Measurements from ENCODE around the gene MNT. TPM values are rescaled to one million over a fixed set of nuclear protein-coding genes. Genes with fewer than 3 reads are reported as not detected.

Gene MNT
- polyA plus RNA-seq, 1 donor (not counting 4 experiments of a cell fraction or from before 2014, with no cell fraction given), result 2.0 TPM

DNA sequence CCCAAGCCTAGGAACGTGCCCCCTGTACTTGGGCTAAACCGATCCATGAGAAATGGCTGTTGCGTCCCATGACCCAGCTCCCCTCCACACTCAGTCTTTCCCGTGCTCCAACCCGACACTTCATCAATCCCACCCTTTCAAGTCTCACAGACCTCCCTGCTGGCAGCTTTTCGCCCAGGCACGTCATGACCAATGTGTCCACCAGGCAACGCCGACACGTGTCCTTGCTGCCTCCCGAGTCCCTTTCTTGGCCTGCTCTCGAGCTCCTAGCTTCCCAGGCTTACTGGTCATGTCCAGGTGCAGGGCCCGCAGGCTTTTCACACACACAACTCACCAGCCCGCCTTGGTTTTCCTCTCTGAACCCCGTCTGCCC, 12.2 kb downstream of the MNT start:
- H3K4me1 ChIP-seq (ENCODE audit: control insufficient read depth, extremely low read depth, insufficient read depth, low read length), result peaks cover 4% of the 10 kb centered on the region
- no peak overlapping the region for H2AFZ ChIP-seq (ENCODE audit: control insufficient read depth, low read length)
- no peaks in the 10 kb centered on the region for H3K27me3 ChIP-seq (ENCODE audit: control insufficient read depth, extremely low read depth, insufficient read depth, low read length)
- dilution Hi-C loops (cut with MboI; ENCODE audit: extremely low pct_ligation_motif_present, low sequenced_read_pairs), result no loop called here
- H3K79me2 ChIP-seq (ENCODE audit: control insufficient read depth, insufficient read depth, low read length), result no peaks in the 10 kb centered on the region
- H3K9me3 ChIP-seq (ENCODE audit: control insufficient read depth, low read depth, low read length), result no peaks in the 10 kb centered on the region
- FAIRE-seq (no peak), DNase-seq (ENCODE audit: low read depth, low spot score) (no peak)
- TF ChIP-seq EZH2 (IDR thresholded peaks at IDR 0.05; ENCODE audit: low read length), result no peak
- TF ChIP-seq, protein P1, sequence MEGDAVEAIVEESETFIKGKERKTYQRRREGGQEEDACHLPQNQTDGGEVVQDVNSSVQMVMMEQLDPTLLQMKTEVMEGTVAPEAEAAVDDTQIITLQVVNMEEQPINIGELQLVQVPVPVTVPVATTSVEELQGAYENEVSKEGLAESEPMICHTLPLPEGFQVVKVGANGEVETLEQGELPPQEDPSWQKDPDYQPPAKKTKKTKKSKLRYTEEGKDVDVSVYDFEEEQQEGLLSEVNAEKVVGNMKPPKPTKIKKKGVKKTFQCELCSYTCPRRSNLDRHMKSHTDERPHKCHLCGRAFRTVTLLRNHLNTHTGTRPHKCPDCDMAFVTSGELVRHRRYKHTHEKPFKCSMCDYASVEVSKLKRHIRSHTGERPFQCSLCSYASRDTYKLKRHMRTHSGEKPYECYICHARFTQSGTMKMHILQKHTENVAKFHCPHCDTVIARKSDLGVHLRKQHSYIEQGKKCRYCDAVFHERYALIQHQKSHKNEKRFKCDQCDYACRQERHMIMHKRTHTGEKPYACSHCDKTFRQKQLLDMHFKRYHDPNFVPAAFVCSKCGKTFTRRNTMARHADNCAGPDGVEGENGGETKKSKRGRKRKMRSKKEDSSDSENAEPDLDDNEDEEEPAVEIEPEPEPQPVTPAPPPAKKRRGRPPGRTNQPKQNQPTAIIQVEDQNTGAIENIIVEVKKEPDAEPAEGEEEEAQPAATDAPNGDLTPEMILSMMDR (optimal IDR thresholded peaks at IDR 0.05 in 1 of 3, IDR thresholded peaks at IDR 0.05 in 1 of 3, conservative IDR thresholded peaks at IDR 0.05 in 1 of 3; ENCODE audit: extremely low read depth in 1 of 3, insufficient read depth in 2 of 3, low read length in 3 of 3), result no peak
- no peaks in the 10 kb centered on the region for H4K20me1 ChIP-seq (ENCODE audit: control insufficient read depth, extremely low read depth, insufficient read depth, low read length)
- H3K4me3 ChIP-seq (ENCODE audit: control insufficient read depth in 2 of 3, extremely low read depth in 1 of 3, insufficient read depth in 2 of 3, low read depth in 1 of 3, low read length in 3 of 3), result no peak overlapping the region
- no peak overlapping the region for H3K27ac ChIP-seq (ENCODE audit: control insufficient read depth, insufficient read depth, low read length)
- no peak overlapping the region for H3K9ac ChIP-seq (ENCODE audit: control insufficient read depth, extremely low read depth, insufficient read depth, low read length)
- H3K4me2 ChIP-seq (ENCODE audit: control insufficient read depth, extremely low read depth, insufficient read depth, low read depth, low read length), result no peak overlapping the region
- H3K36me3 ChIP-seq (ENCODE audit: control insufficient read depth in 2 of 2, extremely low read depth in 1 of 2, insufficient read depth in 2 of 2, low read length in 2 of 2), result peaks cover 8 to 20% of the 10 kb centered on the region in 2 experiments
- no peaks in the 10 kb centered on the region for H3K9me1 ChIP-seq (ENCODE audit: control insufficient read depth, extremely low read depth, insufficient read depth, low read length)

DNA sequence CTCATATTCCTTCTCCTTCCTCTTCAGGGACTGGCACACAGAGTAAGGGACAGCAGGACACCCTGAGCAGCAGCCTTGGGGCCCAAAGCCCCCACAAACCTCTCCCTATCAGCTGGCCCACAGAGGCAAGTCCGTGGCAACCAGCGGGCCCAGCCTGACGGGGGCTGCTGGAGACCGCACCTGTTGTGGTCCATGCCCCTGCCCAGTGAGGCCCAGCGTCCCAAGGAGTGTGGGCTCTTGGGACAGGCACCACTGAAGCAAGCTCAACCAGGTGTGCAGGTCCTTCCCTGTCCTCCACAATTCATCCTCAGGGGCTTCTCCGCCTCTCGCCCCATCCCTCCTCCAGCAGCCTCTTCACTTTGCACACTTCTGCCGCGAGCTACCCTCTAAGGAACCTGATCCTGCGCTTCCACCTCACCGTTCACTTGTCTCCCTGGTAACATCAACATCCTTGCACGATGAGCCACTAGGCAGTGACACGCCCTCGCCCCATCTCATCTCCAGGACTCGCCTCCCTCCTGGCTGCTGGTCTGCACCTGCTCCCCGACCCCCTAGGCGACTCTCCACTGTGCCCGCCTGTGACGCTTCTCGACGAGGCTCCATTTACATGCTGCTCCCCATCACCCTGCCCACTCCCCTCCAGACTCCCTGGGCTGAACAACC, 12.7 kb downstream of the MNT start:
- no peaks in the 10 kb centered on the region for H3K9me1 ChIP-seq (ENCODE audit: control insufficient read depth, extremely low read depth, insufficient read depth, low read length)
- peaks cover 10 to 25% of the 10 kb centered on the region in 2 experiments for H3K36me3 ChIP-seq (ENCODE audit: control insufficient read depth in 2 of 2, extremely low read depth in 1 of 2, insufficient read depth in 2 of 2, low read length in 2 of 2)
- H3K4me3 ChIP-seq (ENCODE audit: control insufficient read depth in 2 of 3, extremely low read depth in 1 of 3, insufficient read depth in 2 of 3, low read depth in 1 of 3, low read length in 3 of 3), result no peak overlapping the region
- H3K9ac ChIP-seq (ENCODE audit: control insufficient read depth, extremely low read depth, insufficient read depth, low read length), result no peak overlapping the region
- no peak overlapping the region for H2AFZ ChIP-seq (ENCODE audit: control insufficient read depth, low read length)
- no peak overlapping the region for H3K27ac ChIP-seq (ENCODE audit: control insufficient read depth, insufficient read depth, low read length)
- no peaks in the 10 kb centered on the region for H3K79me2 ChIP-seq (ENCODE audit: control insufficient read depth, insufficient read depth, low read length)
- FAIRE-seq, result no peak
- TF ChIP-seq, protein P1 (optimal IDR thresholded peaks at IDR 0.05 in 1 of 3, IDR thresholded peaks at IDR 0.05 in 1 of 3, conservative IDR thresholded peaks at IDR 0.05 in 1 of 3; ENCODE audit: extremely low read depth in 1 of 3, insufficient read depth in 2 of 3, low read length in 3 of 3), result no peak
- TF ChIP-seq EZH2 (IDR thresholded peaks at IDR 0.05; ENCODE audit: low read length), result no peak
- H3K9me3 ChIP-seq (ENCODE audit: control insufficient read depth, low read depth, low read length), result no peaks in the 10 kb centered on the region
- dilution Hi-C loops (cut with MboI; ENCODE audit: extremely low pct_ligation_motif_present, low sequenced_read_pairs), result no loop called here
- H3K4me2 ChIP-seq (ENCODE audit: control insufficient read depth, extremely low read depth, insufficient read depth, low read depth, low read length), result no peak overlapping the region
- no peaks in the 10 kb centered on the region for H4K20me1 ChIP-seq (ENCODE audit: control insufficient read depth, extremely low read depth, insufficient read depth, low read length)
- no peaks in the 10 kb centered on the region for H3K27me3 ChIP-seq (ENCODE audit: control insufficient read depth, extremely low read depth, insufficient read depth, low read length)
- no peak for DNase-seq (ENCODE audit: low read depth, low spot score)
- peaks cover 4% of the 10 kb centered on the region for H3K4me1 ChIP-seq (ENCODE audit: control insufficient read depth, extremely low read depth, insufficient read depth, low read length)

All from keratinocyte (primary cell).